HL-60 (cell line): ENCODE measurements around the gene PTBP1.

Experiments
- DNase-seq, 2 experiments: peaks; one replicate each; pipeline ENCODE4 v3.0.0-alpha.2; 2010 to 2020; ENCODE audit warnings: low read depth in 1 of 2, low spot score in 1 of 2
- H3K27ac ChIP-seq: fragments of 250-450 bp; sonication (Bioruptor Pico); replicated peaks from 2 replicates; pipeline ENCODE4 v1.5.1; 2020; ENCODE audit warnings: mild to moderate bottlenecking, moderate library complexity
- H3K27me3 ChIP-seq: fragments of 250-450 bp; sonication (Bioruptor Pico); 2 replicates; pipeline ENCODE4 v1.5.1; 2021; ENCODE audit warnings: mild to moderate bottlenecking, moderate library complexity; ENCODE audit not compliant: insufficient read depth, poor library complexity, severe bottlenecking
- H3K4me3 ChIP-seq: replicated peaks from 2 replicates; pipeline ENCODE4 v1.5.1; 2011; ENCODE audit warnings: mild to moderate bottlenecking, control low read depth, low read length; ENCODE audit not compliant: insufficient read depth
- CTCF ChIP-seq: IDR thresholded peaks from one replicate; pipeline ENCODE4 v1.5.1; 2011; ENCODE audit warnings: low read length, control low read depth, inconsistent platforms; ENCODE audit not compliant: insufficient read depth
- GABPA ChIP-seq: IDR thresholded peaks from 2 replicates; pipeline ENCODE4 v1.6.1; 2012; ENCODE audit warnings: low read depth
- POLR2AphosphoS5 ChIP-seq: IDR thresholded peaks from 2 replicates; pipeline ENCODE4 v1.6.1; 2012; ENCODE audit warnings: low read depth
- REST ChIP-seq: IDR thresholded peaks from 2 replicates; pipeline ENCODE4 v1.6.1; 2012; ENCODE audit warnings: low read depth; ENCODE audit not compliant: insufficient replicate concordance
- SPI1 ChIP-seq: IDR thresholded peaks from 2 replicates; pipeline ENCODE4 v1.6.1; 2012; ENCODE audit warnings: low read depth, mild to moderate bottlenecking, borderline replicate concordance

The PTBP1 gene

GRCh38 chr19:800360-801029 is 3.2 kb downstream of the PTBP1 start:
- peak in 1 of 2 experiments; percentile 29 for DNase-seq

GRCh38 chr19:801030-801860 is 4.0 kb downstream of the PTBP1 start:
- no peaks in the 10 kb centered on the region for H3K27me3 ChIP-seq
- peak in 1 of 2 experiments; percentile 48 for DNase-seq
- H3K4me3 ChIP-seq = peak overlapping the region; percentile 98
- H3K27ac ChIP-seq = peak overlapping the region; percentile 95
- TF ChIP-seq GABPA (no peak), REST (no peak), CTCF (no peak), SPI1 (no peak), POLR2AphosphoS5 (no peak; the same call in 1 of the 2 replicates)

More at GRCh38 chr19:800360-801029, 3.2 kb downstream of the PTBP1 start:
- Histone ChIP-seq H3K4me3 (peak overlapping the region; percentile 98), H3K27ac (peak overlapping the region; percentile 95), H3K27me3 (no peaks in the 10 kb centered on the region)
- TF ChIP-seq POLR2AphosphoS5 = peak; percentile 30; the same call in 1 of the 2 replicates
- TF ChIP-seq GABPA = no peak

GRCh38 chr19:801861-802497 is 4.7 kb downstream of the PTBP1 start:
- TF ChIP-seq GABPA = no peak
- no peak; the same call in 1 of the 2 replicates for TF ChIP-seq POLR2AphosphoS5
- TF ChIP-seq REST = no peak
- TF ChIP-seq CTCF = no peak
- TF ChIP-seq SPI1 = no peak
- H3K27me3 ChIP-seq = no peaks in the 10 kb centered on the region
- H3K4me3 ChIP-seq = peak overlapping the region; percentile 98
- DNase-seq = peak in 1 of 2 experiments; percentile 47
- H3K27ac ChIP-seq = peak overlapping the region; percentile 95

GRCh38 chr19:802498-803098 is 5.3 kb downstream of the PTBP1 start:
- DNase-seq = peak in 1 of 2 experiments; percentile 35
- TF ChIP-seq REST (no peak), SPI1 (no peak), GABPA (no peak), POLR2AphosphoS5 (peak; percentile 4)
- Histone ChIP-seq H3K4me3 (peak overlapping the region; percentile 98; the same call in 1 of the 2 replicates), H3K27ac (peak overlapping the region; percentile 95), H3K27me3 (no peaks in the 10 kb centered on the region)
